GM18511 (cell line): ENCODE data around the gene FARP1.

Experiments
- ATAC-seq: cut with Tn5 transposase; IDR thresholded peaks from one replicate; pipeline ENCODE4 v1.9.1; 2021; ENCODE audit warnings: mild to moderate bottlenecking, moderate library complexity; ENCODE audit not compliant: unreplicated experiment

Gene FARP1

GRCh38 chr13:98377635-98378378, 234.9 kb downstream of the FARP1 start:
- ATAC-seq: no peak

- ATAC-seq: no peak
These were observed 241.8 kb downstream of the FARP1 start for GRCh38 chr13:98384739-98385138.

GRCh38 chr13:98385606-98386005, 242.7 kb downstream of the FARP1 start:
- ATAC-seq: no peak

- no peak for ATAC-seq
These were observed 243.7 kb downstream of the FARP1 start for GRCh38 chr13:98386637-98387036.

- no peak for ATAC-seq
These were observed 246.4 kb downstream of the FARP1 start for GRCh38 chr13:98389319-98389718.

GRCh38 chr13:98390086-98390715, 247.3 kb downstream of the FARP1 start:
- ATAC-seq: no peak

- no peak for ATAC-seq
These were observed 251.0 kb downstream of the FARP1 start for GRCh38 chr13:98393873-98394272.

GRCh38 chr13:98394820-98395510, 252.1 kb downstream of the FARP1 start:
- ATAC-seq: no peak

GRCh38 chr13:98396071-98396710, 253.3 kb downstream of the FARP1 start:
- no peak for ATAC-seq

GRCh38 chr13:98397221-98397620, 254.3 kb downstream of the FARP1 start:
- no peak for ATAC-seq

GRCh38 chr13:98397861-98398260, 255.0 kb downstream of the FARP1 start:
- ATAC-seq: no peak

GRCh38 chr13:98398581-98398980, 255.7 kb downstream of the FARP1 start:
- ATAC-seq: no peak

- ATAC-seq: no peak
These were observed 256.9 kb downstream of the FARP1 start for GRCh38 chr13:98399756-98400155.

- no peak for ATAC-seq
These were observed 259.0 kb downstream of the FARP1 start for GRCh38 chr13:98401934-98402333.

GRCh38 chr13:98403076-98403475, 260.2 kb downstream of the FARP1 start:
- no peak for ATAC-seq

- ATAC-seq: no peak
These were observed 262.2 kb downstream of the FARP1 start for GRCh38 chr13:98405107-98405571.

GRCh38 chr13:98405690-98406344, 262.9 kb downstream of the FARP1 start:
- ATAC-seq: no peak

GRCh38 chr13:98406427-98406826, 263.5 kb downstream of the FARP1 start:
- ATAC-seq: no peak

GRCh38 chr13:98406971-98407370, 264.1 kb downstream of the FARP1 start:
- ATAC-seq: no peak

GRCh38 chr13:98407575-98407974, 264.7 kb downstream of the FARP1 start:
- no peak for ATAC-seq

- no peak for ATAC-seq
These were observed 266.4 kb downstream of the FARP1 start for GRCh38 chr13:98409281-98409680.
